Measurements from ENCODE around the gene DNM1.

GRCh38 chr9:128258326-128258725, 55.1 kb downstream of the DNM1 start:
- TF ChIP-seq CTCF (IDR thresholded peaks at IDR 0.05) (no peak), EZH2 (IDR thresholded peaks at IDR 0.05) (no peak), EZH2phosphoT487 (IDR thresholded peaks at IDR 0.05) (no peak)

Data from neural progenitor cell (in vitro differentiated cells).